ENCODE results near the gene PRDX5. TPM values are rescaled to one million over a fixed set of nuclear protein-coding genes. Genes with fewer than 3 reads are reported as not detected.

PRDX5 gene
- total RNA-seq, 2 donors from 2014 or later, result 401 to 435 TPM

DNA sequence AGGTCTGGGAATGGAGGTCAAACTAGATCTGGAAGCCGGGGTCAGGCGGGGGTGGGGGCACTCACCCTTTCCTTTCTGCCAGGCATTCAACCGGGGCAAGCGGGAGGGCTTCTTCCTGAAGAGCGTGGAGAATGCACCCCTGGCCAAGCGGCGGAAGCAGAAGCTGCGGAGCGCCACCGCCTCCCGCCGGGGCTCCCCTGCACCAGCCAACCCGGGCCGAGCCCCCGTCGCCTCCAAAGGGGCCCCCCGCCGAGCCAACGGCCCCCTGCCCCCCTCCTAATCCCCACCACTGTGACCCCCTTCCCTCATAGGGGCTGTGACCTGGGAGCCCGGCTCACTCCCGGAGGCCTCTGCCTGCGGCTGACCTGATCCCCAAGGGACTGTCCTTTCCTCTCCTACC is 53.3 kb downstream of the PRDX5 start:
- TF ChIP-seq, protein P1, sequence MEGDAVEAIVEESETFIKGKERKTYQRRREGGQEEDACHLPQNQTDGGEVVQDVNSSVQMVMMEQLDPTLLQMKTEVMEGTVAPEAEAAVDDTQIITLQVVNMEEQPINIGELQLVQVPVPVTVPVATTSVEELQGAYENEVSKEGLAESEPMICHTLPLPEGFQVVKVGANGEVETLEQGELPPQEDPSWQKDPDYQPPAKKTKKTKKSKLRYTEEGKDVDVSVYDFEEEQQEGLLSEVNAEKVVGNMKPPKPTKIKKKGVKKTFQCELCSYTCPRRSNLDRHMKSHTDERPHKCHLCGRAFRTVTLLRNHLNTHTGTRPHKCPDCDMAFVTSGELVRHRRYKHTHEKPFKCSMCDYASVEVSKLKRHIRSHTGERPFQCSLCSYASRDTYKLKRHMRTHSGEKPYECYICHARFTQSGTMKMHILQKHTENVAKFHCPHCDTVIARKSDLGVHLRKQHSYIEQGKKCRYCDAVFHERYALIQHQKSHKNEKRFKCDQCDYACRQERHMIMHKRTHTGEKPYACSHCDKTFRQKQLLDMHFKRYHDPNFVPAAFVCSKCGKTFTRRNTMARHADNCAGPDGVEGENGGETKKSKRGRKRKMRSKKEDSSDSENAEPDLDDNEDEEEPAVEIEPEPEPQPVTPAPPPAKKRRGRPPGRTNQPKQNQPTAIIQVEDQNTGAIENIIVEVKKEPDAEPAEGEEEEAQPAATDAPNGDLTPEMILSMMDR (IDR thresholded peaks at IDR 0.05), result no peak
- Histone ChIP-seq H3K4me3 (no peak overlapping the region), H3K27ac (no peak overlapping the region), H3K36me3 (peaks cover 40% of the 10 kb centered on the region), H3K4me1 (no peaks in the 10 kb centered on the region), H3K9me3 (no peaks in the 10 kb centered on the region), H3K27me3 (no peaks in the 10 kb centered on the region)
- no peak for DNase-seq (ENCODE audit: low spot score)

MicroRNAs encoded within 50 kb of the gene (microRNA counts, 767-probe panel; counts per million panel counts)
- microRNA hsa-miR-1237, result 0 to 31.0 counts per million in 2 donors

Small RNA genes within 50 kb of the gene (microRNA-seq; reads per million reads assigned to microRNA genes)
- 0 to 0.71 reads per million in 2 donors for gene MIR1237 (ENCODE audit: borderline number of aligned reads in 2 of 2, borderline replicate concordance in 1 of 2)
- gene MIR7155 (ENCODE audit: borderline number of aligned reads in 2 of 2, borderline replicate concordance in 1 of 2), result 0.71 reads per million in 2 donors

Other genes starting within 250 kb of the PRDX5 start
- 10 to 100 TPM; 50.7 to 59.0 TPM for gene MACROD1, start 152.0 kb upstream of the PRDX5 start, total RNA-seq
- gene STIP1, start 131.9 kb upstream of the PRDX5 start, total RNA-seq, result 100 to 1,000 TPM in 1 of 2 donors, 10 to 100 TPM in 1; 88.9 to 114 TPM
- 10 to 100 TPM in 1 of 2 donors, 1 to 10 TPM in 1; 6.3 to 19.4 TPM for gene FERMT3, start 111.4 kb upstream of the PRDX5 start, total RNA-seq
- 10 to 100 TPM; 86.0 to 95.8 TPM for gene TRPT1, start 91.9 kb upstream of the PRDX5 start, total RNA-seq
- gene NUDT22, start 91.8 kb upstream of the PRDX5 start, total RNA-seq, result 10 to 100 TPM; 73.3 to 95.6 TPM
- 10 to 100 TPM; 24.7 to 32.1 TPM for gene DNAJC4, start 87.6 kb upstream of the PRDX5 start, total RNA-seq
- 100 to 1,000 TPM; 153 to 201 TPM for gene VEGFB, start 83.5 kb upstream of the PRDX5 start, total RNA-seq
- 10 to 100 TPM; 59.1 to 83.4 TPM for gene FKBP2, start 77.0 kb upstream of the PRDX5 start, total RNA-seq
- 10 to 100 TPM; 76.4 to 99.2 TPM for gene PPP1R14B, start 71.2 kb upstream of the PRDX5 start, total RNA-seq
- 10 to 100 TPM in 1 of 2 donors, 1 to 10 TPM in 1; 7.5 to 15.5 TPM for gene PLCB3, start 66.6 kb upstream of the PRDX5 start, total RNA-seq
- 100 to 1,000 TPM; 120 to 122 TPM for gene BAD, start 33.5 kb upstream of the PRDX5 start, total RNA-seq
- gene GPR137, start 32.3 kb upstream of the PRDX5 start, total RNA-seq, result 10 to 100 TPM; 22.1 to 23.5 TPM
- not detected for gene KCNK4, start 26.8 kb upstream of the PRDX5 start, total RNA-seq
- gene CATSPERZ, start 17.8 kb upstream of the PRDX5 start, total RNA-seq, result not detected
- gene ESRRA, start 12.6 kb upstream of the PRDX5 start, total RNA-seq, result 100 to 1,000 TPM; 164 to 190 TPM
- gene TRMT112, start 562 bp upstream of the PRDX5 start, total RNA-seq, result 100 to 1,000 TPM; 110 to 151 TPM
- 10 to 100 TPM; 11.7 to 12.0 TPM for gene CCDC88B, start 22.1 kb downstream of the PRDX5 start, total RNA-seq
- 10 to 100 TPM; 11.4 to 22.2 TPM for gene RPS6KA4, start 41.0 kb downstream of the PRDX5 start, total RNA-seq
- gene SLC22A11, start 237.8 kb downstream of the PRDX5 start, total RNA-seq, result not detected

All from right atrium auricular region (tissue), 2 donors.